ENCODE data around the gene C2CD3. TPM values are rescaled to one million over a fixed set of nuclear protein-coding genes. Genes with fewer than 3 reads are reported as not detected.

Gene C2CD3
- total RNA-seq, 4 donors from 2014 or later, result 16.8 to 50.3 (median 29.0) TPM

- H3K36me3 ChIP-seq, result peaks cover 0 to 46% (median 0%) of the 10 kb centered on the region in 3 donors
- H3K27ac ChIP-seq, result no peak overlapping the region
- H3K9me3 ChIP-seq, result no peaks in the 10 kb centered on the region
- no peak overlapping the region for H3K4me3 ChIP-seq
- TF ChIP-seq CTCF (IDR thresholded peaks at IDR 0.05), result no peak
- no peak for TF ChIP-seq POLR2A (IDR thresholded peaks at IDR 0.05)
- no peaks in the 10 kb centered on the region for H3K27me3 ChIP-seq
- DNase-seq, result no peak
- H3K4me1 ChIP-seq, result no peaks in the 10 kb centered on the region
Measured at GRCh38 chr11:74112877-74113276, 57.9 kb downstream of the C2CD3 start.

GRCh38 chr11:74106124-74106523 lies 64.7 kb downstream of the C2CD3 start:
- H3K4me1 ChIP-seq, result no peaks in the 10 kb centered on the region
- H3K36me3 ChIP-seq, result peaks cover 0 to 34% (median 0%) of the 10 kb centered on the region in 3 donors
- H3K27me3 ChIP-seq, result no peaks in the 10 kb centered on the region
- H3K9me3 ChIP-seq, result no peaks in the 10 kb centered on the region
- DNase-seq, result no peak
- no peak overlapping the region for H3K4me3 ChIP-seq
- no peak overlapping the region for H3K27ac ChIP-seq
- TF ChIP-seq POLR2A (IDR thresholded peaks at IDR 0.05), result no peak
- no peak for TF ChIP-seq CTCF (IDR thresholded peaks at IDR 0.05)

GRCh38 chr11:74102321-74102720 lies 68.5 kb downstream of the C2CD3 start:
- Histone ChIP-seq H3K4me1 (no peaks in the 10 kb centered on the region), H3K27me3 (no peaks in the 10 kb centered on the region), H3K4me3 (no peak overlapping the region), H3K36me3 (peaks cover 0 to 29% (median 0%) of the 10 kb centered on the region in 3 donors), H3K27ac (no peak overlapping the region), H3K9me3 (no peaks in the 10 kb centered on the region)
- DNase-seq, result no peak
- TF ChIP-seq POLR2A (IDR thresholded peaks at IDR 0.05) (no peak), CTCF (IDR thresholded peaks at IDR 0.05) (no peak)

- H3K4me1 ChIP-seq, result no peaks in the 10 kb centered on the region
- no peak for DNase-seq
- peaks cover 0 to 23% (median 0%) of the 10 kb centered on the region in 3 donors for H3K36me3 ChIP-seq
- H3K4me3 ChIP-seq, result no peak overlapping the region
- no peaks in the 10 kb centered on the region for H3K9me3 ChIP-seq
- H3K27ac ChIP-seq, result no peak overlapping the region
- no peaks in the 10 kb centered on the region for H3K27me3 ChIP-seq
- TF ChIP-seq POLR2A (IDR thresholded peaks at IDR 0.05) (no peak), CTCF (IDR thresholded peaks at IDR 0.05) (no peak)
Measured at GRCh38 chr11:74100735-74101134, 70.1 kb downstream of the C2CD3 start.

- TF ChIP-seq CTCF (IDR thresholded peaks at IDR 0.05), result no peak
- no peak for TF ChIP-seq POLR2A (IDR thresholded peaks at IDR 0.05)
- DNase-seq, result no peak
- H3K27ac ChIP-seq, result no peak overlapping the region
Measured at GRCh38 chr11:74100231-74100630, 70.6 kb downstream of the C2CD3 start.

GRCh38 chr11:74097686-74098237 lies 73.0 kb downstream of the C2CD3 start:
- no peak for DNase-seq
- Histone ChIP-seq H3K36me3 (peaks cover 0 to 21% (median 0%) of the 10 kb centered on the region in 3 donors), H3K4me3 (no peak overlapping the region), H3K27me3 (no peaks in the 10 kb centered on the region), H3K9me3 (no peaks in the 10 kb centered on the region), H3K27ac (no peak overlapping the region), H3K4me1 (no peaks in the 10 kb centered on the region)
- TF ChIP-seq POLR2A (IDR thresholded peaks at IDR 0.05) (no peak), CTCF (IDR thresholded peaks at IDR 0.05) (no peak)

More at GRCh38 chr11:74100231-74100630, 70.6 kb downstream of the C2CD3 start:
- no peaks in the 10 kb centered on the region for H3K27me3 ChIP-seq
- H3K9me3 ChIP-seq, result no peaks in the 10 kb centered on the region
- peaks cover 0 to 18% (median 0%) of the 10 kb centered on the region in 3 donors for H3K36me3 ChIP-seq
- H3K4me1 ChIP-seq, result no peaks in the 10 kb centered on the region
- H3K4me3 ChIP-seq, result no peak overlapping the region
